NCI-H187 (cell line): ENCODE measurements around the gene SP140L.
"Not testable (repeated sequence)": the region's sequence is repeated elsewhere in the genome, so short reads cannot be mapped to it uniquely, and the experiment has no call there.

ENCODE experiments used
- DNase-seq, 2 experiments: peaks; one replicate each; lab custom pipeline; 2025; lab: John Stamatoyannopoulos, UW

The SP140L gene

DNA sequence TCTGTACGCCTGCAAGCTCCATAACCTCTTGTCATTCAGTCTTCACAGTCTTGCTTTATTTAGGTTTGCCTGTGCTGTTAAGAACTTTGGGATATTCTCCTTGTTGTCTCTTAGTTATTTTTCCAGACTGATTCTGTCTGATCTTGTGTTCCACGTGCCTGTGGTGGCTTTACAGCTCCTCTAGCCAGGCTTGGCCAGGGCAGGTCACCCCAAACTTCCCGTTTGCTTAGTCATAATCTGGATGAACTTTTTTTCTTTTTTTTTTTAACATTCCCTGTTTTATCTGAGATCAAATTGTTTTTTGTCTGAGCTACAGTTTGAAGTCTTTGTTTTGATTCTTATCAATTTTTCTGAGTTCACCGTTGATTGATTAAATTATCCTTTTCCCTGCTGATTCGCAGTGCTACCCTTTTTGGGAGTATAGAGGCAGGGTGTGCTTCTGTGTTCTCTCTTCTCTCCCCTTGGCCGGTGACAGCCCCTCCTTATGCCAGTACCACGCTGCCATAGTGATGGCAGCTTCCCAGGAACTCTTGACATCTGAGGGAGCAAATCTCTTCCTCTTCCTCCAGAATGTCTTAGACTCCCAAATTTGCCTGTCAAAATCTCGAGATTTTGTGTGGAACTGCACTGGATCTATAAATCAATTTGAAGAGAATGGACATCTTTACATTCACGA lies 91.5 kb downstream of the SP140L start:
- DNase-seq = no peak

DNA sequence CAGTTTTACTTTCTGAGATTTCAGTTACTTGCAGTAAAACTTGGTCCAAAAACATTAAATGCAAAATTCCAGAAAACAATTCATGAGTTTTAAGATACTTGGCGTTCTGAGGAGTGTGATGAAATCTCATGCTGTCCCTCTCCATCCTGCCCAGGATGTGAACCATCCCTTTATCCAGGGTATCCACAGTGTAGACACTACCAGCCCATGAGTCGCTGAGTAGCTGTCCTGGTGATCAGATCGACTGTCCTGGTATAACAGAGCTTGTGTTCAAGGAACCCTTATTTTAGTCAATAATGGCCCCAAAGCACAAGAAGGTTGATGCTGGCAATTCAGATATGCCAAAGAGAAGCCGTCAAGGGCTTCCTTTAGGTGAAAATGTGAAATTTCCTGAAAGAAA lies 92.2 kb downstream of the SP140L start:
- no peak for DNase-seq

DNA sequence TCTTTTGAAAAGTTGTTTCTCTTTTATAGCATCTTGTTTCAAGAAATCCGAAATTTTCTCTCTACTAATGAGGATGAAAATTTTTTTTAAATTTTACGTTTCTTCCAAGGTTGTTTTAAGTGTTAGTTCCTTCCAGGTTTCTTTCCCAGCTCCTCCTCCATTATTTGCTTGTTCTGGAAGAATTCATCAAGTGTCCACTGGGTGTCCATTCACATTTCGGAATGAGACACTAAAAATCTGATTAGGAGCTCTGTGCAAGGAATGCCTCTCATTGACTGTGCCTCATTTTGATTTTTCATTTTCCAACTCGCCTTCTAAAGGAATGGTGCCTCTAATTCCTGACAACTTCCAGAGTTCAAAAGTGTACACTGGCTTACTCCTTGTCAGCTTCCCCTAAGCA lies 95.2 kb downstream of the SP140L start:
- DNase-seq = no peak

DNA sequence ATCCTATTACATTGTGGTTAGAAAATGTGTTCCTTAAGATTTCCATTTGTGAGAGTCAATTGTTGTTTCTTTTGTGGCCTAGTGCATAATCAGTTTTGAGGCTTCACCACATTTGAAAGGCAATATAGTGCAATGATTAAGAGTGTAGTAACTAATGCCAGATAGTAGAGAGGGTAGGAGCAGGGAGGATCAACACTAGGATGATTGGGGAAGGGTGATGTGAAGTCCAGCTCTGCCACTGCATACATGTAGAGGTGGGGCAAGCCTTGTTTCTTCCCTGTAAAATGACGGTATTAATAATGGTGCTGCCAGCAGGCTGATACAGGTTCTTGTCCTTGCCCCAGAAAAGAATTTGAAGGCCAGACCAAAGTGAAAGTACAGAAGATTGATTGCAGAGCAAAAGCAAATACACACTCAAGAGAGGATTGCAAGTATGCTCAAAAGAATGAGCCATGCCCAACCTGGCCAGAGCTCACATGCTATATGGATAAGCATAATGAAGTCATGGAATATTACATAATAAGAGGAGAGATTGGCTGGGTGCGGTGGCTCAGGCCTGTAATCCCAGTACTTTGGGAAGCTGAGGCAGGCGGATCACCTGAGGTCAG lies 97.0 kb downstream of the SP140L start:
- DNase-seq = no peak

DNA sequence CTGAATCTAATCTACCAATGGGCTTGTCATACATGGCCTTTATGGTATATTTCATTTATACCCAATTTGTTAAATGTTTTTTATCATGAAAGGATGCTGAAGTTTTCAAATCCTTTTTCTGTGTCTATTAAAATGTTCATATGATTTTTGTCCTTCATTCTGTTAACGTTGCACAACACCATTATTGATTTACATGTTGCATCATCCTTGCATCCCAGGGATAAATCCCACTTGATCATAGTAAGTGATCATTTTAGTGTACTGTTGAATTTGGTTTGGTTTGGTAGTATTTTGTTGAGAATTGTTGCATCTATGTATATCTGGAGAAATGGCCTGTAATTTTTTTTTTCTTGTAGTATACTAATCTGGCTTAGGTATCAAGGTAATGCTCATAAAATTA lies 98.4 kb downstream of the SP140L start:
- DNase-seq = no peak

DNA sequence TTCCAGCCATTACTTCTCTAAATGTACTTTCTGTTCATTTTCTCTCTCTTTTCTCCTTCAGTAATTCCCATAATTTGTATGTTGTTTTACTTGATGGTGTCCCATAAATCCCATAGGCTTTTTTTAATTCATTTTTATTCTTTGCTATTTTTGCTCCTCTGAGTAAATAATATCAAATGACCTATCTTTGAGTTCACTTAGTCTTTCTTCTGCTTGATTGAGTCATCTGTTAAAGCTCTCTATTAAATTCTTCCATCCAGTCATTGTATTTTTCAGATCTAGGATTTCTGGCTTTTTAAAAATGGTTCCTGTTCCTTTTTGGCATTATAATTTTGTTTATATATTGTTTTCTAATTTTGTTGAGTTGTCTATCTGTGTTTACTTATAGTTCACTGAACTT lies 102.5 kb downstream of the SP140L start:
- DNase-seq = no peak

DNA sequence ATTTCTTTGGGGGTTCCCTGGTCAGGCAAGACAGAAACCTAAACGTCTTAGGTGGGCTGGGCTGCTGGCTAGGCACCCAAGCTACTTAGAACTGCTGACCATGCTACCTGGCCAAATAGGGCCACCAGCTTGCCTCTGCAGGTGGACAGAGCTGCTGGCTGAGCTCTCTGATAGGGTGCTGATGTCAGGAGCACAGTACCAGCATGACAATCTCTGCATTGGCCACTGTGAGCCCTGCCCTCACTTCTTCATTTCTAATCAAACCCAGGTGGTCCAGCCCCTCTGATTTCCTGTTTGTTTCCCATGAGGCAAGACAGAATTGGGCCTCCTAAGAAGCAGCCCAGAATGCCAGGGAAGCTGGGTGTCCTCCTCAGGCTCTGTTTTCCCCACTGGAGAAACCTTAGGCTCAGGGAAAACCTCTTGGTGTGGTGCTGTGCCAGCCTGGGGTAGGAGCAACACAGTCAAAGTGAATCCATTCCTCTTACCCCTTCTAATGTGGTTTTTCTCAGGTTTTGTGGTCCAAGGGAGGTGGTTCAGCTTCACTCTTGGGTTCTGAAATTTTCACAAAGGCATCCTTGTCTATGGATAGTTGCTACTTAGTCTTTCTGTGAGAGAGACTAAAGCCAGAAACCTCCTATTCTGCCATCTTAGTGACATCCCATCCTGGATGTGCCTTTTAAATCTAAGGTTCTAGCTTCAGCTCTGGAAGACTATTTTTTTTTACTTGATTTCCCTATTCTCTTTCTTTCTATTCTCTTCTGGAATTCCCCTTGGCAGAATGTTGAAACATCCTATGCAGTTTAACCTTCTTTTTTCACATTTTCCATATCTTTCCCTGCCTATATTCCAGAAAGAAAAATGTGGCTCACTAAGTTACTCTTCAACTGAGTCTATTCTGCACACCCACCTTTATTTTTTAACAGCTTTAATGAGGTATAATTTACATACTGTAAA lies 104.2 kb downstream of the SP140L start:
- no peak for DNase-seq

DNA sequence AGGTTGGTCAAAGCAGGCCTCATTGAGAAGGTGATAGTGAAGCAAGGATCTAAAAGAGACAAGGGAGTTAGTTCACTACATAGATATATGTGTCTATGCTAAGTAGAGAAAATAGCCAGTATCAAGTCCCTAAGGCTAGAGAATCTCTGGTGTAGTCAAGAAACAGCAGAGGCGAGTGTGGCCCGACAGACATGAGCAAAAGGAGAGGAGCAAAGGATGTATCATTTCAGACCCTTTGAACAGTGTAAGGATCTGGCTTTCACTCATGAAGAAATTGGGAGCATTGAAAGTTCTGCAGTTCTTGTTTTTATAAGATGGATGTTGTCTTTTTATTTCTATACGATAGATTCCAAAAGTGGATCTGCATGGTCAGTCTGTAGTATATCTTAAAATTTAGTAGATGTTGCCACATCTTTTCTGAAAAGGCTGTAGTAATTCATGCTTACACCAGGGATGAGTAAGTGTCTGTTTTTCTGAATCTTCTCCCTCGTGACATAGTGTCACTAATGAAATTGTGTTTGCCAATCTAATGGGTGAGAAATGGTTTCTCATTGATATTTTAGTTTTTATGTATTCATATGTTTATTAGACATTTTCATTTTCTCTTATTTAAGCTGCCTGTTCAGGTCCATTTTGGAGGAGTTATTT lies 107.8 kb downstream of the SP140L start:
- no peak for DNase-seq

DNA sequence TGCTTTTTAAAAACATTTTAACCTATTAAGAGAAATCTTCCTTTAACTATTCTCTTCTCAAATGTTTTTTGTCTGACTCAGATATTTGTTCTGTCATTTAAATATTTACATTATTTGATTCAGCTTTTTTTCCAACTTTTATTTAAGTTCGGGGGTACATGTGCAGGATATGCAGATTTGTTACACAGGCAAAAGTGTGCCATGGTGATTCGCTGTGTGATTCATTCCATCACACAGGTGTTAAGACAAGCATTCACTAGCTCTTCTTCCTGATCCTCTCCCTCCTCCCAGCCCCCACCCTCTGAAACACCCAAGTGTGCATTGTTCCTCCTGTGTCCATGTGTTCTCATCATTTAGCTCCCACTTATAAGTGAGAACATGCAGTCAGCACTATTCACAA lies 108.4 kb downstream of the SP140L start:
- no peak for DNase-seq

DNA sequence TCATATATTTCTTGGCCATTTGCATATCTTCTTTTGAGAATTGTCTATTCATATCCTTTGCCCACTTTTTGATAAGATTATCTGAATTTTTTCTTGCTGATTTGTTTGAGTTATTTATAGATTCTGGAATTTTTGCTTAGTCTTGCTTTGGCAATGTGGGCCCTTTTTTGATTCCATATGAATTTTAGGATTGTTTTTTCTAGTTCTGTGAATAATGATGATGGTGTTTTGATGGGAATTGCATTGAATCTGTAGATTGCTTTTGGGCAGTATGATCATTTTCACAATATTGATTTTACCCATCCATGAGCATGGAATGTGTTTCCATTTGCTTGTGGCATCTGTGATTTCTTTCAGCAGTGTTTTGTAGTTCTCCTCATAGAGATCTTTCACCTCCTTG lies 112.1 kb downstream of the SP140L start:
- DNase-seq = not testable (repeated sequence)

DNA sequence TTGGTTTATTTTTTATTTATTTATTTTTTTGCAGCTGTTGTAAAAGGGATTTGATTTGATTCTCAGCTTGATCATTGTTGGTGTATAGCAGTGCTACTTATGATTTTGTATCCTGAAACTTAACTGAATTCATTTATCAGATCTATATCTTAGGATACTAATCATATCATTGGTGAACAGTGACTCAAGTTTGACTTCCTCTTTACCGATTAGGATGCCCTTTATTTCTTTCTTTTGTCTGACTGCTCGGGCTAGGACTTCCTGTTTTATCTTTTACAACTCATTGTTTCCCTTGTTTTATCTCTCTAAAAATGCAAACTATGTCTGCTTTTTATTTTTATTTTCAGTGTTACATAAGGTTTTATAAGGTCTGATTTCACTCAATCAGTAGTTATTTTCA lies 112.6 kb downstream of the SP140L start:
- DNase-seq = no peak

DNA sequence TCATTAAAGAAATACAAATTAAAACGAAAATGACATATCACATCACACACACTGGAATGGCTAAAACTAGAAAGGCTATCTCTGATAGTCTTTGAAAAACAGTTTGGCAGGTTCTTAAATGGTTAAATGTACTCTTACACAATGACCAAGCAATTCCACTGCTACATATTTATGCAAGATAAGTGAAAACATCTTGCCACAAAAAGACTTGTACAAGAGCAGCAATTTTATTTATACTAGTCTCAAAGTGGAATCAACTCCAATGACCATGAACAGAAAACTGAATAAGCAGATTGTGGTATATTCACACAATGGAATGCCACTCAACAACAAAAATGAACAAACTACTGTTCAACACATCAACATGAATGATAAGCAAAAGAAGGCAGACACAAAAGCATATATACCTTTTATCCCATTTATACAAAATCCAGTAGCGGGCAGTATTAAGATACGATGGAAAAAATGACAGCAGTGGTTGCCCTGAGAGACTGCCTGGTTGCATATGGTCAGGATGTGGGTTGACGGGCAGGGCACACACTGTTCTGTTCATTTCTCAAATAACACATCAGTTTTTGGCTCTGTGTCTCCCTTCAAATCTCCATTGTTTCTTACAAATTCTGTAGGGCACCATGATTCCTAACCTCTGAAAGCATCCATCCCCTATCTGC lies 114.4 kb downstream of the SP140L start:
- no peak for DNase-seq

DNA sequence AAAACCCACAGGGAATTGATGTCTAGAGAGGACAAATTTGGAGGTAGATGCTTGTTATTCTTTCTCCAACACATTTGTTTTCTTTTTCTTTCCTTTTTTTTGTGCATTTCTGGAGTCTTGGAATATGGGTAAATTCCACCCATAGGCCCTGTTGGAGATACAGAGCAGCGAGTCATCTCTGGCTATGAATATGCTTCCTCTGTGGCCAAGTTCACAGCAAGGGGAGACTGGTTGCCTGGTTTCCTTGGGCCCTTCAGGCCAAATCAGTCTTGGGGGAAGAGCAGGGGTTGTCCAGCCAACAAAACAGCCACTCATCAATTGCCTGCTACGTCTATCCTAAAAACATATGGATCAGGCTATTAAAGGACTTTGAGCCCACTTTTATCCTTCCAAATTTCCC lies 116.5 kb downstream of the SP140L start:
- DNase-seq = no peak

DNA sequence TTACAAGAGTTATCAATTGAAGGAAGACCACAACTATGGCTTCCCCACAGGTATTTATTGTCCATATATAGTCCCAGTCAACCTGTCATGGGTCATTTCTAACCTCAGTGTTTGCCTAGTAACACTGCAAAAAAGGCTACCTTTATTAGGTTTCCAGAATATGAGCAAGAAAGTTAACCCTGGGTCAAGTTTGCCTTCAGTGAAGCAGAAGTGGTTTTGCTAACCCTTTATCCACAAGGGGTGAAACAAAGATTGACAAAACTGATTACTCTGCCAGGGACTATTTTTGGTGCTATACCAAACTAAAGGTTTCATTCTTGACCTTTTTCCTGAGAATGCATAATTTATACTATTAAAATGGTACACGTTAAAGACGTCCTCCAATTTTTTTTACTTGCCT lies 117.8 kb downstream of the SP140L start:
- DNase-seq = no peak

DNA sequence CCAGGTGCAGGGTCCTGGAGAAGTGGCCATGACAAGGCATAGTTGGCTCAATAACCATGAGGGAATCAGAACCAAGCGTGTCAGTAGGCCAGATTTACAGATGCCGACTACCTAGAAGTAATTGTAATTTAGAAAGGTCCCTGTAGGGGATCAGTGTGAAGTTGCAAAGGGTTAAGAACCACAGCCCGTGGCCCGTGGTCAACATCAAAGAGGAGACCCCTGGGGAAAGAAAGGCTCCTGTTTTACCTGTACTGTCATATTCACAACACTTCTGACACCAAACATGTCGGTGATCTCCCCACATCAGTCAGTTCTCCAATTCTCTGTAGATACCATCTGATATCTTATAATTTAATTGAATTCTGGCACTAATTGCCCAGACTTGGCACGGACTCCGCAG lies 120.0 kb downstream of the SP140L start:
- no peak for DNase-seq

DNA sequence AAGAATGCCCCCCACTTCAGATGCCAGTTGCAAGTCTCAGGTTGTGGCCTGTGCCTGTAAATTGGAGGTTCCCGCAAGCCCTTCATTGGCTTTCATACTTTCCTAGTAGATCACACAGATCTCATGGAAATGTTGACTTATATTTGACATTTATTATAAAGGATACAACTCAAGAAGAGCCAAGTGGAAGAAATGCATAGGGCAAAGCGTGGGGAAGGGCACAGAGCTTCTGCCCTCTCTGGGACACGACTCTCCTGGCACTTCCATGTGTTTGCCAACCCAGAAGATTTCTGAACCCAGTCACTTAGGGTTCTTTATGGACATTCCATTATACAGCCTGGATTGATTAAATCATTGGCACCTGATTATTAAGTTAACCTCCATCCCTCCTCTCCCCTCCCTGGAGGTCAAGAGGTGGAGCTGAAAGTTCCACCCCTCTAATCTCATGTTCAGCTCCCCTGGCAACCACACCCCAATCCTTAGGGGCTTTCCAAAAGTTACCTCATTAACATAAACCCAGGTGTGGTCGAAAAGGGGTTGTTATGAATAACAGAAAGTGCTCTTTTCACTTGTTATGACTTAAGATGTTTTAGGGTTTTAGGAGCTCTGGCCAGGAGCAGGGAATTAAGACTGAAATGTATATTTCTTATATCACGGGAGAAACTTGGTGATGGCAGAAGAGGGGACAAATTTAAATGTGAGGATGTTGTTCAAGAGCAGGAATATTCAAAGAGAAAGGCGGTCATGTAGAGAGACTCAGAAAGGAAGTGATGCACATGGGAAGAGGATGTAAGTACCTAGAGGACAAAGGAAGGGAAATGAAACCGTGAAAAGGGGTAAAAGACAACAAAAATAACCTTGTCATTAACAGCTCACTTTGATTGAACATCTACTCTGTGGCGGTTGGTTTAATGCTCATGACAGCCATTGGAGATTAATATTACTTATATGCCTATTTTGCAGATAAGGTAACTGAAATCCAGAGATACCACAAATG lies 120.8 kb downstream of the SP140L start:
- DNase-seq = no peak

DNA sequence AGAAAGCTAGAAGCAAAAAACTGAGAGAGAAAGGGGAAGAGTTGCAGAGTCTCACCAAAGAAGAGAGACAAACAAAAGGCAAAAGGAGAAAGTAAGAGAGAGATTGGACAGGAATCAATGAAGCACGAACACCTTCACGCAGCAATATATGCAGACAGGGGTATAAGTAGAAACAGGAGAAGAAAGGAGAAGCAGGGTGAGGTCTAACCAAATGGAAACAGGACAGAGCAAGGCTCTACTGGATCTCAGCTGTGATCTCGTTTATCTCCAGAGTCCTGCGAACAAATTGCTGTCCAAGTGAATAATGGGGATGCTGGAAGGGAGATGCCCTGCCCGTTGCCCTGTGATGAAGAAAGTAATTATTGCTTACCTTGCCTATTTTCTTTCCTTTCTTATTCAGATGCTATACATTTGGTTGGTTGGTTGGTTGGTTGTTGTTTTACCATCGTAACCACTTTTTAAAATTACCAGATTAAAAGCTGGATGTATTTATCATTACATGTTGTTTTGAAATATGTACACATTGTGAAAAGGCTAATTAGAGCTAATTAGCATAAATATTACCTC lies 123.0 kb downstream of the SP140L start:
- no peak for DNase-seq

DNA sequence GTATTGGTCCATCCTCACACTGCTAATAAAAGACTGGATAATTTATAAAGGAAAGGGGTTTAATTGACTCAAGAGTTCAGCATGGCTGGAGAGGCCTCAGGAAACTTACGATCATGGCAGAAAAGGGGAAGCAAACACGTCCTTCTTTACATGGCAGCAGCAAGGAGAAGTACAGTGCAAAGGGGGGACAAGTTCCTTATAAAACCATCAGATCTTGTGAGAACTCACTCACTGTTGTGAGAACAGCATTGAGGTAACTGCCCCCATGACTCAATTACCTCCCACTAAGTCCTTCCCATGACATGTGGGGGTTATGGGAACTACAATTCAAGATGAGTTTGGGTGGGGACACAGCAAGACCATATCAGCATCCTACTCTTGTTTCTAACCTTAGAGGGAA lies 126.0 kb downstream of the SP140L start:
- no peak for DNase-seq
